Endothelial cell of umbilical vein (primary cell): ENCODE data around the gene COX18. TPM values are rescaled to one million over a fixed set of nuclear protein-coding genes. Genes with fewer than 3 reads are reported as not detected.

ENCODE experiments used
- BruUV-seq: library from RNA; stranded (reverse); fragments of 400-500 nt; replicated peaks from 2 replicates; lab custom pipeline; 2021; lab: Mats Ljungman, UMichigan
- CTCF ChIA-PET: fragments of 300-600, 350-600 bp; sonication (Branson Sonifier 250); formaldehyde crosslinking; loops from one replicate; lab custom pipeline; 2021; ENCODE audit warnings: antibody characterized with exemption, inconsistent platforms; lab: Charles Lee
- POLR2A ChIA-PET: fragments of 300-600, 350-600 bp; sonication (Branson Sonifier 250); formaldehyde crosslinking; loops from one replicate; lab custom pipeline; 2021; ENCODE audit warnings: antibody characterized with exemption, inconsistent platforms; lab: Charles Lee
- DNase-seq: peaks from one replicate; pipeline ENCODE4 v3.0.0-alpha.2; 2011; ENCODE audit warnings: low read depth, low spot score
- FAIRE-seq: peaks from 2 replicates; lab custom pipeline; 2011; peaks lifted over from hg19 to GRCh38; lab: Jason Lieb, UNC
- H2AFZ ChIP-seq: 2 replicates; pipeline ENCODE4 v1.6.0; 2012; ENCODE audit warnings: low read depth, low read length, control low read depth, inconsistent platforms
- H3K27ac ChIP-seq: 2 replicates; pipeline ENCODE4 v1.5.1; 2011; ENCODE audit warnings: low read depth, mild to moderate bottlenecking, control low read depth, low read length, moderate library complexity; ENCODE audit not compliant: insufficient read depth
- H3K27me3 ChIP-seq, 2 experiments: 2 replicates each; pipeline versions ENCODE4 v1.6.0 to v1.6.1; 2011; ENCODE audit warnings: low read length in 2 of 2, mixed read lengths in 1 of 2; ENCODE audit not compliant: control insufficient read depth in 2 of 2, insufficient read depth in 2 of 2
- H3K36me3 ChIP-seq, 2 experiments: 2 replicates in 1 of 2; 3 replicates in 1 of 2; pipeline ENCODE4 v1.5.1; 2011; ENCODE audit warnings: low read length in 2 of 2, mild to moderate bottlenecking in 1 of 2, moderate library complexity in 1 of 2; ENCODE audit not compliant: control insufficient read depth in 2 of 2, insufficient read depth in 2 of 2; ENCODE audit errors: extremely low read depth in 1 of 2
- H3K4me1 ChIP-seq: 3 replicates; pipeline ENCODE4 v1.5.1; 2011; ENCODE audit warnings: mild to moderate bottlenecking, low read length; ENCODE audit not compliant: control insufficient read depth, insufficient read depth; ENCODE audit errors: extremely low read depth
- H3K4me2 ChIP-seq: 2 replicates; pipeline ENCODE4 v1.6.1; 2011; ENCODE audit warnings: low read length, control low read depth, mixed read lengths; ENCODE audit not compliant: insufficient read depth
- H3K4me3 ChIP-seq, 3 experiments: fragments of 200-600 bp in 1 of 3; sonication (generic), shearing (Covaris generic) in 1 of 3; replicated peaks in 1 of 3; 2 replicates each; pipeline ENCODE4 v1.5.1; 2011 to 2016; ENCODE audit warnings: control low read depth in 3 of 3, low read length in 3 of 3, mild to moderate bottlenecking in 2 of 3, inconsistent platforms in 1 of 3, low read depth in 1 of 3, moderate library complexity in 1 of 3; ENCODE audit not compliant: insufficient read depth in 1 of 3
- H3K79me2 ChIP-seq: 2 replicates; pipeline ENCODE4 v1.6.0; 2012; ENCODE audit warnings: low read length, inconsistent platforms; ENCODE audit not compliant: control insufficient read depth, insufficient read depth
- H3K9ac ChIP-seq: replicated peaks from 2 replicates; pipeline ENCODE3; 2011; ENCODE audit warnings: low read length, control low read depth; ENCODE audit not compliant: insufficient read depth; ENCODE audit errors: extremely low read depth
- H3K9me1 ChIP-seq: replicated peaks from 3 replicates; pipeline ENCODE4 v1.6.0; 2011; ENCODE audit warnings: mild to moderate bottlenecking, low read length; ENCODE audit not compliant: control insufficient read depth, insufficient read depth; ENCODE audit errors: extremely low read depth
- H3K9me3 ChIP-seq: replicated peaks from 2 replicates; pipeline ENCODE4 v1.5.1; 2012; ENCODE audit warnings: low read length, inconsistent platforms; ENCODE audit not compliant: control insufficient read depth, insufficient read depth
- H4K20me1 ChIP-seq: replicated peaks from 2 replicates; pipeline ENCODE3; 2011; ENCODE audit warnings: mild to moderate bottlenecking, low read length; ENCODE audit not compliant: control insufficient read depth, insufficient read depth; ENCODE audit errors: extremely low read depth
- EZH2 ChIP-seq: IDR thresholded peaks from 2 replicates; pipeline ENCODE4 v1.6.1; 2012; ENCODE audit warnings: borderline replicate concordance, low read depth, mild to moderate bottlenecking, moderate library complexity, low read length, inconsistent platforms; ENCODE audit not compliant: severe bottlenecking
- FOS ChIP-seq: IDR thresholded peaks from 2 replicates; pipeline ENCODE4 v1.6.1; 2011; ENCODE audit warnings: mild to moderate bottlenecking, low read length, moderate library complexity, borderline replicate concordance; ENCODE audit not compliant: insufficient read depth
- GATA2 ChIP-seq: IDR thresholded peaks from 2 replicates; pipeline ENCODE4 v1.7.0; 2011; ENCODE audit warnings: low read depth, mild to moderate bottlenecking, moderate library complexity, mixed read lengths, low read length; ENCODE audit not compliant: insufficient read length, insufficient read depth
- JUN ChIP-seq: IDR thresholded peaks from 2 replicates; pipeline ENCODE4 v1.6.1; 2011; ENCODE audit warnings: borderline replicate concordance, low read depth; ENCODE audit not compliant: insufficient read length, insufficient read depth
- MYC ChIP-seq: IDR thresholded peaks from one replicate; pipeline ENCODE4 v1.6.1; 2011; ENCODE audit warnings: mild to moderate bottlenecking, low read depth, low read length
- POLR2A ChIP-seq: IDR thresholded peaks from 2 replicates; pipeline ENCODE4 v1.6.1; 2012; ENCODE audit warnings: low read depth, mild to moderate bottlenecking, control low read depth, low read length
- POLR2AphosphoS5 ChIP-seq: IDR thresholded peaks from 2 replicates; pipeline ENCODE4 v1.6.1; 2012; ENCODE audit warnings: low read depth, mild to moderate bottlenecking, control low read depth, low read length, moderate library complexity; ENCODE audit not compliant: insufficient read depth
- dilution Hi-C: fragments of 300-500 bp; cut with MboI; formaldehyde crosslinking; loops from one replicate; pipeline ENCODE4 v1.15.0; 2019; ENCODE audit warnings: low sequenced_read_pairs; ENCODE audit not compliant: extremely low pct_ligation_motif_present
- intact Hi-C: fragments of 100-400 bp; cut with micrococcal nuclease; formaldehyde crosslinking; loops from one replicate; pipeline ENCODE4 v1.10.0; 2022
- polyA plus RNA-seq, 4 experiments: library from polyadenylated mRNA; depleted of rRNA in 3 of 4; stranded (reverse) in 3 of 4; unstranded in 1 of 4; fragments of >200 nt; gene quantifications; 2 replicates each; pipeline versions ENCODE4 v1.2.1 to v1.2.3, GENCODE V29; 2011 to 2012; ENCODE audit warnings: missing spikeins in 1 of 4
- total RNA-seq: library from RNA; stranded (reverse); gene quantifications from 2 replicates; pipeline ENCODE4 v1.2.3, GENCODE V29; 2021
- TF ChIP-seq, protein P1 (sequence below): IDR thresholded peaks from 2 replicates; pipeline ENCODE4 v1.6.1; 2011; ENCODE audit not compliant: insufficient read depth, insufficient read length
- TF ChIP-seq, protein P2 (sequence below), 2 donors: IDR thresholded peaks; 1 replicate in 1 of 2; 2 replicates in 1 of 2; pipeline ENCODE4 v1.5.1; 2011; ENCODE audit warnings: low read length in 2 of 2, mild to moderate bottlenecking in 2 of 2, moderate library complexity in 2 of 2, control low read depth in 1 of 2, inconsistent platforms in 1 of 2, low read depth in 1 of 2; ENCODE audit not compliant: insufficient read depth in 1 of 2; ENCODE audit errors: extremely low read depth in 1 of 2

COX18 gene
- total and polyA plus RNA-seq, 2 donors (not counting 3 experiments of a cell fraction or from before 2014, with no cell fraction given), result 11.7 to 13.0 TPM

DNA sequence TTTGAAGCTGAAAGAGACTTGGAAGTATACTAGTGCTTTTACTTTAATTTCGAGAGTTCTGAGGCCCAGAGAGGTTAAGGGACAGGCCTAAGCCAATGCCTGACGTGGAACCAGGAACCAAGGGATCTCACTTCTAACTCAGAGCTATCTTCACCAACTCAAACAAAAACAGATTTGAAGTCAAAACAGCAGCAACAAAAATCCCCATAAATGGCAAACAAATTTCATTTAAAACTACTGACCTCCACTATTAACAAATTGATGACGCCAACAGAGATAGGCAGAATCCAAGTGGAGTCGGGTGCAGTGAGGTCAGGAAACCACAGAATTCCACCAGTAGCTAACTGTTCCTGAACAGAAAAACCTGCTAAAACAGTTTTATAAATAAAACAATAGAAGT is 5.0 kb downstream of the COX18 start:
- Histone ChIP-seq H3K4me1 (peaks cover 9% of the 10 kb centered on the region), H3K36me3 (peaks cover 2 to 7% of the 10 kb centered on the region in 2 experiments), H3K27ac (no peak overlapping the region), H3K4me2 (no peak overlapping the region), H3K9ac (no peak overlapping the region), H4K20me1 (no peaks in the 10 kb centered on the region), H2AFZ (no peak overlapping the region), H3K9me3 (no peaks in the 10 kb centered on the region), H3K79me2 (peaks cover 8% of the 10 kb centered on the region), H3K4me3 (no peak overlapping the region), H3K9me1 (no peaks in the 10 kb centered on the region), H3K27me3 (no peaks in the 10 kb centered on the region)
- intact Hi-C loops, result no loop called here
- no peak for DNase-seq
- CTCF ChIA-PET, result interaction anchor here (1.5 to 1.6 kb wide), 2 partner anchors 26 to 193 kb away, joined by 3 to 5 read pairs; no protein-coding TSS in a partner anchor
- FAIRE-seq, result no peak
- TF ChIP-seq POLR2AphosphoS5 (no peak), EZH2 (no peak), FOS (no peak), POLR2A (no peak), MYC (no peak), JUN (no peak), GATA2 (no peak)
- TF ChIP-seq, protein P1, sequence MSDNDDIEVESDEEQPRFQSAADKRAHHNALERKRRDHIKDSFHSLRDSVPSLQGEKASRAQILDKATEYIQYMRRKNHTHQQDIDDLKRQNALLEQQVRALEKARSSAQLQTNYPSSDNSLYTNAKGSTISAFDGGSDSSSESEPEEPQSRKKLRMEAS, result no peak
- TF ChIP-seq, protein P2, sequence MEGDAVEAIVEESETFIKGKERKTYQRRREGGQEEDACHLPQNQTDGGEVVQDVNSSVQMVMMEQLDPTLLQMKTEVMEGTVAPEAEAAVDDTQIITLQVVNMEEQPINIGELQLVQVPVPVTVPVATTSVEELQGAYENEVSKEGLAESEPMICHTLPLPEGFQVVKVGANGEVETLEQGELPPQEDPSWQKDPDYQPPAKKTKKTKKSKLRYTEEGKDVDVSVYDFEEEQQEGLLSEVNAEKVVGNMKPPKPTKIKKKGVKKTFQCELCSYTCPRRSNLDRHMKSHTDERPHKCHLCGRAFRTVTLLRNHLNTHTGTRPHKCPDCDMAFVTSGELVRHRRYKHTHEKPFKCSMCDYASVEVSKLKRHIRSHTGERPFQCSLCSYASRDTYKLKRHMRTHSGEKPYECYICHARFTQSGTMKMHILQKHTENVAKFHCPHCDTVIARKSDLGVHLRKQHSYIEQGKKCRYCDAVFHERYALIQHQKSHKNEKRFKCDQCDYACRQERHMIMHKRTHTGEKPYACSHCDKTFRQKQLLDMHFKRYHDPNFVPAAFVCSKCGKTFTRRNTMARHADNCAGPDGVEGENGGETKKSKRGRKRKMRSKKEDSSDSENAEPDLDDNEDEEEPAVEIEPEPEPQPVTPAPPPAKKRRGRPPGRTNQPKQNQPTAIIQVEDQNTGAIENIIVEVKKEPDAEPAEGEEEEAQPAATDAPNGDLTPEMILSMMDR (IDR thresholded peaks at IDR 0.05; ENCODE audit: extremely low read depth in 1 of 2, insufficient read depth in 1 of 2, low read depth in 1 of 2, low read length in 2 of 2), result no peak
- dilution Hi-C loops, result no loop called here
- no TSS peak for BruUV-seq
- POLR2A ChIA-PET, result no interaction called here
